Measurements from ENCODE around the gene KCNIP4. TPM values are rescaled to one million over a fixed set of nuclear protein-coding genes. Genes with fewer than 3 reads are reported as not detected.

The KCNIP4 gene
- total and polyA plus RNA-seq, 2 donors (not counting 3 experiments of a cell fraction or from before 2014, with no cell fraction given), result not detected

DNA sequence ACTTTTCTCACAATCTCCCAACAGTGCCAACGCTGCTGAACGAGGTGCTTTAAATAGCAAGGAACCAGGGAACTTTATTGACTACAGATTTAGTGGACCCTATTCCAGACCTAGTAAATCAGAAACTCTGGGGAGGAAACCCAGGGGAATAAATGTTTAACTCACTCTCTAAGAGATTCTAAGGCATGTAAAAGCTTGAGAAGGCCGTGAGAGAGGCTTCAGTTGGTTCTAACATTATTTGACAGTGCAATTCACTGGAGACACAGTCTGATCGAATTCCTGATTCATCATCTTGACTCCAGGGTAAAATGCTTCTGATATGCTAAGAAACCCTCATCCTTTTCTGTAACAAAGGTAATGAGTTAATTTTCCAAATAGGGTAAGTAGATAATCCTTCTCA is 494.4 kb downstream of the KCNIP4 start:
- FAIRE-seq (no peak), DNase-seq (ENCODE audit: low read depth, low spot score) (no peak)
- Histone ChIP-seq H3K9me1 (replicated peaks; ENCODE audit: control insufficient read depth, extremely low read depth, insufficient read depth, low read length) (no peaks in the 10 kb centered on the region), H4K20me1 (replicated peaks; ENCODE audit: control insufficient read depth, extremely low read depth, insufficient read depth, low read length) (no peaks in the 10 kb centered on the region), H3K36me3 (ENCODE audit: control insufficient read depth in 2 of 2, extremely low read depth in 1 of 2, insufficient read depth in 2 of 2, low read length in 2 of 2) (no peaks in the 10 kb centered on the region), H3K4me1 (ENCODE audit: control insufficient read depth, extremely low read depth, insufficient read depth, low read length) (no peaks in the 10 kb centered on the region), H2AFZ (ENCODE audit: low read depth, low read length) (no peak overlapping the region), H3K9me3 (replicated peaks; ENCODE audit: control insufficient read depth, insufficient read depth, low read length) (no peaks in the 10 kb centered on the region), H3K79me2 (ENCODE audit: control insufficient read depth, insufficient read depth, low read length) (no peaks in the 10 kb centered on the region), H3K27me3 (ENCODE audit: control insufficient read depth in 2 of 2, insufficient read depth in 2 of 2, low read length in 2 of 2) (peaks cover 0 to 3% of the 10 kb centered on the region in 2 experiments), H3K27ac (ENCODE audit: insufficient read depth, low read depth, low read length) (no peak overlapping the region), H3K4me3 (replicated peaks in 1 of 3; ENCODE audit: insufficient read depth in 1 of 3, low read depth in 1 of 3, low read length in 3 of 3) (no peak overlapping the region), H3K9ac (replicated peaks; ENCODE audit: extremely low read depth, insufficient read depth, low read length) (no peak overlapping the region), H3K4me2 (ENCODE audit: insufficient read depth, low read length) (no peak overlapping the region)
- no peak for TF ChIP-seq MYC (IDR thresholded peaks at IDR 0.05; ENCODE audit: low read depth, low read length)
- no peak for TF ChIP-seq POLR2A (IDR thresholded peaks at IDR 0.05; ENCODE audit: low read depth, low read length)
- TF ChIP-seq POLR2AphosphoS5 (IDR thresholded peaks at IDR 0.05; ENCODE audit: insufficient read depth, low read depth, low read length), result no peak
- TF ChIP-seq, protein P1, sequence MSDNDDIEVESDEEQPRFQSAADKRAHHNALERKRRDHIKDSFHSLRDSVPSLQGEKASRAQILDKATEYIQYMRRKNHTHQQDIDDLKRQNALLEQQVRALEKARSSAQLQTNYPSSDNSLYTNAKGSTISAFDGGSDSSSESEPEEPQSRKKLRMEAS (IDR thresholded peaks at IDR 0.05; ENCODE audit: insufficient read depth, insufficient read length), result no peak
- no peak for TF ChIP-seq GATA2 (IDR thresholded peaks at IDR 0.05; ENCODE audit: insufficient read depth, insufficient read length, low read depth, low read length)
- TF ChIP-seq, protein P2, sequence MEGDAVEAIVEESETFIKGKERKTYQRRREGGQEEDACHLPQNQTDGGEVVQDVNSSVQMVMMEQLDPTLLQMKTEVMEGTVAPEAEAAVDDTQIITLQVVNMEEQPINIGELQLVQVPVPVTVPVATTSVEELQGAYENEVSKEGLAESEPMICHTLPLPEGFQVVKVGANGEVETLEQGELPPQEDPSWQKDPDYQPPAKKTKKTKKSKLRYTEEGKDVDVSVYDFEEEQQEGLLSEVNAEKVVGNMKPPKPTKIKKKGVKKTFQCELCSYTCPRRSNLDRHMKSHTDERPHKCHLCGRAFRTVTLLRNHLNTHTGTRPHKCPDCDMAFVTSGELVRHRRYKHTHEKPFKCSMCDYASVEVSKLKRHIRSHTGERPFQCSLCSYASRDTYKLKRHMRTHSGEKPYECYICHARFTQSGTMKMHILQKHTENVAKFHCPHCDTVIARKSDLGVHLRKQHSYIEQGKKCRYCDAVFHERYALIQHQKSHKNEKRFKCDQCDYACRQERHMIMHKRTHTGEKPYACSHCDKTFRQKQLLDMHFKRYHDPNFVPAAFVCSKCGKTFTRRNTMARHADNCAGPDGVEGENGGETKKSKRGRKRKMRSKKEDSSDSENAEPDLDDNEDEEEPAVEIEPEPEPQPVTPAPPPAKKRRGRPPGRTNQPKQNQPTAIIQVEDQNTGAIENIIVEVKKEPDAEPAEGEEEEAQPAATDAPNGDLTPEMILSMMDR (IDR thresholded peaks at IDR 0.05; ENCODE audit: extremely low read depth in 1 of 2, insufficient read depth in 1 of 2, low read depth in 1 of 2, low read length in 2 of 2), result no peak
- TF ChIP-seq JUN (IDR thresholded peaks at IDR 0.05; ENCODE audit: borderline replicate concordance, insufficient read depth, insufficient read length, low read depth), result no peak
- no peak for TF ChIP-seq EZH2 (IDR thresholded peaks at IDR 0.05; ENCODE audit: borderline replicate concordance, low read depth, low read length, severe bottlenecking)
- TF ChIP-seq FOS (IDR thresholded peaks at IDR 0.05; ENCODE audit: borderline replicate concordance, insufficient read depth, low read length), result no peak
- CTCF ChIA-PET, result interaction anchor here (1.2 to 1.6 kb wide), 2 partner anchors 15 kb away, joined by 6 to 10 read pairs; no protein-coding TSS in a partner anchor
- BruUV-seq (replicated peaks), result no TSS peak
- intact Hi-C loops (cut with micrococcal nuclease), result no loop called here
- POLR2A ChIA-PET, result no interaction called here
- dilution Hi-C loops (cut with MboI; ENCODE audit: extremely low pct_ligation_motif_present, low sequenced_read_pairs), result no loop called here

Data from endothelial cell of umbilical vein (primary cell).